HCT116 (cell line): ENCODE data around the gene CINP.

Experiments
- CTCF ChIP-seq, 3 experiments: fragments of 200-600 bp in 1 of 3; sonication (generic) in 1 of 3; IDR thresholded peaks in 2 of 3; conservative IDR thresholded peaks in 1 of 3; 2 replicates each; pipeline ENCODE4 v1.5.1; 2012 to 2017; ENCODE audit warnings: low read depth in 2 of 3, low read length in 2 of 3, antibody characterized with exemption in 1 of 3, borderline replicate concordance in 1 of 3, control low read depth in 1 of 3, mild to moderate bottlenecking in 1 of 3, mixed read lengths in 1 of 3, mixed run types in 1 of 3, moderate library complexity in 1 of 3; ENCODE audit not compliant: insufficient read depth in 1 of 3
- EZH2phosphoT487 ChIP-seq: fragments of 200-600 bp; IDR thresholded peaks from 2 replicates; pipeline ENCODE4 v1.6.1; 2018; ENCODE audit warnings: antibody characterized with exemption, borderline replicate concordance
- ZBTB33 ChIP-seq: IDR thresholded peaks from 2 replicates; pipeline ENCODE4 v1.6.1; 2011; ENCODE audit warnings: mild to moderate bottlenecking, low read length, moderate library complexity; ENCODE audit not compliant: insufficient replicate concordance; ENCODE audit errors: extremely low read depth
- ZFX ChIP-seq: fragments of 450-650 bp; IDR thresholded peaks from 2 replicates; pipeline ENCODE4 v1.6.1; 2017

DNA sequence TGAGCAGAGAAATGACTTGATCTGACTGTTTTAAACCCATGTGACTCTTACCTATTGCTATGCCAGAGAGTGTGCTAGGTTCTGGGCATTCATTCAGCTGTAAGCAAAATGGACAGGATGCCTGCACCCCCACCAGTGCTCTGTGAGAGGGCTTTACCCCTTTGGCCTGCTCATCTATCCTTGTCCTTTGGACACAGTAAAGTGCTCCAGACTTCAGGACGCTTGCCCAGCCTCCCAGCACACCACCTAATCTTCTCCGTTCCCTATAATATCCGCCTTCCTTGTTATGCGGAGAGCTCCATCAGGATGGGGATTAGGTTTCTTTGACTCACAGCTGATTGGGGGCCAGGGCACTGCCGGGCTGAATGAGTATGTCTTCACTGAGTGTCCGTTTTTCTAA lies 47.6 kb downstream of the CINP start:
- TF ChIP-seq CTCF (IDR thresholded peaks at IDR 0.05 in 2 of 3, conservative IDR thresholded peaks at IDR 0.05 in 1 of 3; ENCODE audit: borderline replicate concordance in 1 of 3, insufficient read depth in 1 of 3, low read depth in 2 of 3, low read length in 2 of 3) (no peak), ZFX (no peak), ZBTB33 (no peak), EZH2phosphoT487 (no peak)
